HepG2 (cell line): ENCODE results near the gene SRD5A1. TPM values are rescaled to one million over a fixed set of nuclear protein-coding genes. Genes with fewer than 3 reads are reported as not detected.

ENCODE experiments used
- ATAC-seq: fragments of 200-7000 bp; cut with Tn5 transposase; 3 replicates; pipeline ENCODE4 v1.9.1; 2020; ENCODE audit warnings: mild to moderate bottlenecking, moderate library complexity
- BruUV-seq: library from RNA; stranded (reverse); fragments of 400-500 nt; replicated peaks from 2 replicates; lab custom pipeline; 2021; lab: Mats Ljungman, UMichigan
- CTCF ChIA-PET: fragments of 300-600 bp; formaldehyde crosslinking; extraction: SDS; loops from one replicate; lab custom pipeline; 2021; ENCODE audit warnings: low total read pairs, inconsistent platforms, low intra/inter-chr PET ratio; lab: Yijun Ruan, JAX
- POLR2A ChIA-PET: fragments of 350-600 bp; sonication (Branson Sonifier 250); formaldehyde crosslinking; loops from one replicate; lab custom pipeline; 2020; ENCODE audit warnings: antibody characterized with exemption, inconsistent platforms; lab: Yijun Ruan, JAX
- DNase-seq: peaks from one replicate; pipeline ENCODE4 v3.0.0-alpha.2; 2015; ENCODE audit warnings: low spot score
- FAIRE-seq: peaks from 3 replicates; lab custom pipeline; 2011; peaks lifted over from hg19 to GRCh38; lab: Jason Lieb, UNC
- H2AFZ ChIP-seq: one replicate; pipeline ENCODE4 v1.6.1; 2011; ENCODE audit warnings: low read length, inconsistent platforms
- H3K27ac ChIP-seq: fragments of 300-600 bp; 3 replicates; pipeline ENCODE4 v1.8.0; 2011; ENCODE audit warnings: mixed run types, mild to moderate bottlenecking, mixed read lengths, low read length, inconsistent platforms; ENCODE audit not compliant: insufficient read depth; ENCODE audit errors: extremely low read length
- H3K27me3 ChIP-seq, 2 experiments: fragments of 200-600 bp in 1 of 2; 2 replicates in 1 of 2; 3 replicates in 1 of 2; pipeline versions ENCODE4 v1.6.0 to v1.8.0; 2011; ENCODE audit warnings: low read length in 2 of 2, mild to moderate bottlenecking in 2 of 2, moderate library complexity in 2 of 2, inconsistent platforms in 1 of 2; ENCODE audit not compliant: insufficient read depth in 2 of 2, control insufficient read depth in 1 of 2
- H3K36me3 ChIP-seq, 2 experiments: fragments of 200-600 bp in 1 of 2; replicated peaks in 1 of 2; 2 replicates in 1 of 2; 3 replicates in 1 of 2; pipeline versions ENCODE4 v1.5.1 to v1.8.0; 2011; ENCODE audit warnings: low read length in 2 of 2, inconsistent platforms in 1 of 2; ENCODE audit not compliant: insufficient read depth in 2 of 2, control insufficient read depth in 1 of 2
- H3K4me1 ChIP-seq: 2 replicates; pipeline ENCODE4 v1.5.1; 2012; ENCODE audit warnings: low read length, inconsistent platforms; ENCODE audit not compliant: insufficient read depth
- H3K4me2 ChIP-seq: 2 replicates; pipeline ENCODE4 v1.6.0; 2011; ENCODE audit warnings: low read depth, low read length, inconsistent platforms
- H3K4me3 ChIP-seq, 3 experiments: fragments of 200-600 bp in 1 of 3; sonication (generic), shearing (Covaris generic) in 1 of 3; replicated peaks in 1 of 3; 2 replicates each; pipeline ENCODE4 v1.5.1; 2011 to 2016; ENCODE audit warnings: low read length in 3 of 3, inconsistent platforms in 2 of 3, low read depth in 2 of 3, mild to moderate bottlenecking in 2 of 3, control low read depth in 1 of 3, mixed read lengths in 1 of 3; ENCODE audit not compliant: insufficient read depth in 1 of 3
- H3K79me2 ChIP-seq: one replicate; pipeline ENCODE4 v1.6.1; 2011; ENCODE audit warnings: low read length, inconsistent platforms; ENCODE audit not compliant: insufficient read depth
- H3K9ac ChIP-seq: 2 replicates; pipeline ENCODE4 v1.6.0; 2011; ENCODE audit warnings: mild to moderate bottlenecking, low read depth, low read length, inconsistent platforms; ENCODE audit not compliant: insufficient read depth
- H3K9me3 ChIP-seq: 2 replicates; pipeline ENCODE4 v1.5.1; 2012; ENCODE audit warnings: mild to moderate bottlenecking, low read length
- H4K20me1 ChIP-seq: 2 replicates; pipeline ENCODE4 v1.6.0; 2011; ENCODE audit warnings: inconsistent platforms, mild to moderate bottlenecking, low read length, moderate library complexity; ENCODE audit not compliant: insufficient read depth
- CHCHD3 ChIP-seq: sonication (generic); formaldehyde crosslinking; IDR thresholded peaks from 2 replicates; pipeline ENCODE4 v1.8.0; 2022; ENCODE audit warnings: mild to moderate bottlenecking, missing genetic modification reagents, moderate library complexity
- FUBP1 ChIP-seq: sonication (generic); formaldehyde crosslinking; IDR thresholded peaks from 2 replicates; pipeline ENCODE4 v1.5.1; 2020; ENCODE audit warnings: missing genetic modification reagents, mild to moderate bottlenecking, borderline replicate concordance
- MEIS1 ChIP-seq: sonication (generic); formaldehyde crosslinking; IDR thresholded peaks from 2 replicates; pipeline ENCODE4 v1.9.0; 2021; ENCODE audit warnings: mild to moderate bottlenecking, missing genetic modification reagents, moderate library complexity, borderline replicate concordance
- TP53 ChIP-seq: sonication (generic); formaldehyde crosslinking; conservative IDR thresholded peaks from 2 replicates; pipeline ENCODE4 v1.4.0; 2020; ENCODE audit warnings: missing genetic modification reagents
- ZBTB42 ChIP-seq: sonication (generic); formaldehyde crosslinking; IDR thresholded peaks from 2 replicates; pipeline ENCODE4 v1.5.0; 2020; ENCODE audit warnings: mild to moderate bottlenecking, missing genetic modification reagents
- ZKSCAN5 ChIP-seq: sonication (generic); formaldehyde crosslinking; IDR thresholded peaks from 2 replicates; pipeline ENCODE4 v1.5.1; 2020; ENCODE audit warnings: mild to moderate bottlenecking, missing genetic modification reagents
- ZNF124 ChIP-seq: sonication (generic); formaldehyde crosslinking; IDR thresholded peaks from 2 replicates; pipeline ENCODE4 v1.4.0; 2020; ENCODE audit warnings: missing genetic modification reagents
- ZNF138 ChIP-seq: sonication (generic); formaldehyde crosslinking; IDR thresholded peaks from 2 replicates; pipeline ENCODE4 v1.5.0; 2020; ENCODE audit warnings: mild to moderate bottlenecking, low read depth, missing genetic modification reagents
- ZNF263 ChIP-seq: sonication (generic); formaldehyde crosslinking; IDR thresholded peaks from 2 replicates; pipeline ENCODE4 v1.4.0; 2020; ENCODE audit warnings: missing genetic modification reagents
- ZNF326 ChIP-seq: sonication (generic); formaldehyde crosslinking; IDR thresholded peaks from 2 replicates; pipeline ENCODE4 v1.4.0; 2020; ENCODE audit warnings: missing genetic modification reagents, borderline replicate concordance
- ZNF546 ChIP-seq: sonication (generic); formaldehyde crosslinking; conservative IDR thresholded peaks from 2 replicates; pipeline ENCODE4 v1.8.1; 2023; ENCODE audit warnings: mild to moderate bottlenecking, missing genetic modification reagents
- ZNF691 ChIP-seq: sonication (generic); formaldehyde crosslinking; IDR thresholded peaks from 2 replicates; pipeline ENCODE4 v1.4.0; 2020; ENCODE audit warnings: missing genetic modification reagents, low read depth, mild to moderate bottlenecking, borderline replicate concordance
- ZNF766 ChIP-seq: sonication (generic); formaldehyde crosslinking; IDR thresholded peaks from 2 replicates; pipeline ENCODE4 v1.5.0; 2020; ENCODE audit warnings: missing genetic modification reagents, borderline replicate concordance
- ZUFSP ChIP-seq: sonication (generic); formaldehyde crosslinking; IDR thresholded peaks from 2 replicates; pipeline ENCODE4 v1.9.0; 2021; ENCODE audit warnings: missing genetic modification reagents, mild to moderate bottlenecking, borderline replicate concordance
- WGBS: methylation state at CpG from one replicate; pipeline ENCODE4 v1.1.6; 2017; ENCODE audit warnings: low lambda C conversion rate; 5-methylcytosine and 5-hydroxymethylcytosine counted together
- in situ Hi-C: cut with HindIII; loops from 2 replicates; pipeline ENCODE4 v1.10.0; 2017; ENCODE audit warnings: low pct_unique_long_range_greater_than_20kb; ENCODE audit not compliant: extremely low pct_ligation_motif_present
- intact Hi-C: fragments of 100-400 bp; cut with micrococcal nuclease; formaldehyde crosslinking; loops from one replicate; pipeline ENCODE4 v1.10.0; 2022; ENCODE audit not compliant: unreplicated experiment
- polyA plus RNA-seq, 8 experiments: library from polyadenylated mRNA; depleted of rRNA in 3 of 8; stranded (reverse) in 7 of 8; unstranded in 1 of 8; fragments of >200 nt; fragmentation: Illumina TruSeq in 4 of 8; extraction: Trizol in 4 of 8; gene quantifications; 2 replicates each; pipeline versions ENCODE4 v1.2.1 to v1.2.3, GENCODE V29; 2011 to 2016; ENCODE audit warnings: low read depth in 4 of 8, missing spikeins in 1 of 8, mixed read lengths in 1 of 8; ENCODE audit not compliant: insufficient read depth in 1 of 8
- total RNA-seq, 5 experiments: library from RNA; depleted of rRNA; stranded (reverse); fragments of >200 nt; fragmentation: Illumina TruSeq; extraction: Trizol; gene quantifications; 2 replicates each; pipeline ENCODE4 v1.2.3, GENCODE V29; 2016; ENCODE audit warnings: low read depth in 1 of 5

SRD5A1 gene
- total and polyA plus RNA-seq, 2 of the 13 experiments (the other 11 are each of a cell fraction or from before 2014, with no cell fraction given), result 6.1 to 9.9 TPM

GRCh38 chr5:6700685-6701355 is 67.6 kb downstream of the SRD5A1 start:
- intact Hi-C loops, result no loop called here
- TF ChIP-seq ZNF263 (CRISPR knock-in tag) (no peak), MEIS1 (CRISPR knock-in tag) (no peak), CHCHD3 (no peak), ZKSCAN5 (CRISPR knock-in tag) (no peak), ZNF546 (CRISPR knock-in tag) (no peak), ZNF138 (CRISPR knock-in tag) (no peak)
- TF ChIP-seq, all 625 proteins: peak for 0
- Histone ChIP-seq H3K4me2 (no peak overlapping the region), H3K27me3 (peaks cover 0 to 34% of the 10 kb centered on the region in 2 experiments; a peak in 4 of 5 replicates), H3K79me2 (no peaks in the 10 kb centered on the region), H3K27ac (no peak overlapping the region), H3K9me3 (no peaks in the 10 kb centered on the region), H3K36me3 (no peaks in the 10 kb centered on the region), H3K4me1 (no peaks in the 10 kb centered on the region), H3K4me3 (no peak overlapping the region), H4K20me1 (no peaks in the 10 kb centered on the region), H3K9ac (no peak overlapping the region), H2AFZ (no peak overlapping the region)
- FAIRE-seq (no peak), DNase-seq (no peak), ATAC-seq (peak; percentile 49; the same call in 2 of the 3 replicates)
- BruUV-seq, result no TSS peak
- ChIA-PET CTCF (no interaction called here), POLR2A (no interaction called here)
- 26% methylated on average over 12 of the region's 12 CpGs for WGBS
- in situ Hi-C loops, result no loop called here

- ATAC-seq (no peak), DNase-seq (no peak), FAIRE-seq (no peak)
- Histone ChIP-seq H3K27ac (no peak overlapping the region), H4K20me1 (no peaks in the 10 kb centered on the region), H3K4me1 (no peaks in the 10 kb centered on the region), H3K36me3 (no peaks in the 10 kb centered on the region), H3K79me2 (no peaks in the 10 kb centered on the region), H3K4me2 (no peak overlapping the region), H3K9me3 (no peaks in the 10 kb centered on the region), H3K27me3 (peaks cover 0 to 37% of the 10 kb centered on the region in 2 experiments; a peak in 4 of 5 replicates), H3K4me3 (no peak overlapping the region), H3K9ac (no peak overlapping the region), H2AFZ (no peak overlapping the region)
- in situ Hi-C loops (no loop called here), intact Hi-C loops (no loop called here)
- POLR2A ChIA-PET, result no interaction called here
- BruUV-seq, result no TSS peak
- WGBS, result 33% methylated on average over 12 of the region's 12 CpGs
- CTCF ChIA-PET, result no interaction called here
- no peak for TF ChIP-seq ZUFSP (CRISPR knock-in tag)
- no peak for TF ChIP-seq ZBTB42 (CRISPR knock-in tag)
- no peak for TF ChIP-seq ZNF326 (CRISPR knock-in tag)
- no peak for TF ChIP-seq TP53 (CRISPR knock-in tag)
- no peak for TF ChIP-seq ZNF124 (CRISPR knock-in tag)
- TF ChIP-seq FUBP1 (CRISPR knock-in tag), result no peak
- TF ChIP-seq ZNF766, result no peak
- TF ChIP-seq ZNF691 (CRISPR knock-in tag), result no peak
These were observed 68.3 kb downstream of the SRD5A1 start for GRCh38 chr5:6701491-6701890.
